IMR-90 (cell line): ENCODE measurements around the gene SIKE1. TPM values are rescaled to one million over a fixed set of nuclear protein-coding genes. Genes with fewer than 3 reads are reported as not detected.
"Not testable (repeated sequence)": the region's sequence is repeated elsewhere in the genome, so short reads cannot be mapped to it uniquely, and the experiment has no call there.

ENCODE experiments used
- ATAC-seq: fragments of 200-7000 bp; cut with Tn5 transposase; 2 replicates; pipeline ENCODE4 v1.9.1; 2020; ENCODE audit warnings: low read depth, mild to moderate bottlenecking, moderate library complexity
- BruUV-seq: library from RNA; stranded (reverse); fragments of 400-500 nt; replicated peaks from 2 replicates; lab custom pipeline; 2021; lab: Mats Ljungman, UMichigan
- CTCF ChIA-PET: fragments of 300-600 bp; formaldehyde crosslinking; extraction: SDS; loops from one replicate; lab custom pipeline; 2021; ENCODE audit warnings: antibody characterized with exemption; lab: Yijun Ruan, JAX
- POLR2A ChIA-PET: fragments of 300-600 bp; sonication (Branson Sonifier 250); formaldehyde crosslinking; loops from one replicate; lab custom pipeline; 2022; ENCODE audit warnings: antibody characterized with exemption; ENCODE audit not compliant: unreplicated experiment; lab: Charles Lee
- DNase-seq: peaks from one replicate; pipeline ENCODE4 v3.0.0; 2013
- H2AFZ ChIP-seq: replicated peaks from 2 replicates; pipeline ENCODE3; 2013; ENCODE audit warnings: low read length, mild to moderate bottlenecking; ENCODE audit not compliant: poor library complexity
- H2AK5ac ChIP-seq: 2 replicates; pipeline ENCODE4 v1.6.1; 2013; ENCODE audit warnings: low read depth, low read length, inconsistent platforms
- H2AK9ac ChIP-seq: replicated peaks from 2 replicates; pipeline ENCODE3; 2013; ENCODE audit warnings: mild to moderate bottlenecking, low read depth, low read length, moderate library complexity; ENCODE audit not compliant: poor library complexity
- H2BK120ac ChIP-seq: 2 replicates; pipeline ENCODE4 v1.6.1; 2013; ENCODE audit warnings: low read depth, low read length, inconsistent platforms
- H2BK15ac ChIP-seq: 3 replicates; pipeline ENCODE4 v1.6.1; 2013; ENCODE audit warnings: low read depth, low read length, inconsistent platforms
- H2BK20ac ChIP-seq: 2 replicates; pipeline ENCODE4 v1.6.1; 2013; ENCODE audit warnings: low read depth, mild to moderate bottlenecking, inconsistent platforms, low read length, moderate library complexity
- H2BK5ac ChIP-seq: 2 replicates; pipeline ENCODE4 v1.6.1; 2013; ENCODE audit warnings: mild to moderate bottlenecking, low read depth, low read length, inconsistent platforms; ENCODE audit not compliant: poor library complexity, severe bottlenecking
- H3K14ac ChIP-seq: replicated peaks from 2 replicates; pipeline ENCODE4 v1.6.1; 2013; ENCODE audit warnings: low read depth, low read length, inconsistent platforms
- H3K18ac ChIP-seq: 2 replicates; pipeline ENCODE4 v1.6.1; 2013; ENCODE audit warnings: low read depth, low read length, control low read depth
- H3K23ac ChIP-seq: 2 replicates; pipeline ENCODE4 v1.6.1; 2013; ENCODE audit warnings: low read depth, low read length, inconsistent platforms
- H3K27ac ChIP-seq: 2 replicates; pipeline ENCODE4 v1.5.1; 2013; ENCODE audit warnings: mild to moderate bottlenecking, control low read depth, low read length; ENCODE audit not compliant: insufficient read depth
- H3K27me3 ChIP-seq: 2 replicates; pipeline ENCODE4 v1.6.1; 2013; ENCODE audit warnings: low read length; ENCODE audit not compliant: control insufficient read depth, insufficient read depth
- H3K36me3 ChIP-seq: 2 replicates; pipeline ENCODE4 v1.6.1; 2013; ENCODE audit warnings: low read length, mixed read lengths; ENCODE audit not compliant: control insufficient read depth, insufficient read depth
- H3K4ac ChIP-seq: 2 replicates; pipeline ENCODE4 v1.6.1; 2013; ENCODE audit warnings: low read depth, low read length, inconsistent platforms
- H3K4me1 ChIP-seq: 2 replicates; pipeline ENCODE4 v1.6.1; 2013; ENCODE audit warnings: low read length, mixed read lengths; ENCODE audit not compliant: control insufficient read depth, insufficient read depth
- H3K4me2 ChIP-seq: 2 replicates; pipeline ENCODE4 v1.6.1; 2013; ENCODE audit warnings: low read depth, mild to moderate bottlenecking, control low read depth, low read length, moderate library complexity
- H3K4me3 ChIP-seq: 2 replicates; pipeline ENCODE4 v1.5.1; 2013; ENCODE audit warnings: low read depth, mild to moderate bottlenecking, control low read depth, low read length, moderate library complexity; ENCODE audit not compliant: insufficient read depth
- H3K56ac ChIP-seq: 2 replicates; pipeline ENCODE4 v1.6.1; 2013; ENCODE audit warnings: low read length, inconsistent platforms; ENCODE audit not compliant: insufficient read depth; ENCODE audit errors: extremely low read depth
- H3K79me1 ChIP-seq, 2 experiments: 2 replicates each; pipeline ENCODE4 v1.6.1; 2013; ENCODE audit warnings: low read length in 2 of 2, inconsistent platforms in 1 of 2, low read depth in 1 of 2
- H3K9ac ChIP-seq: 2 replicates; pipeline ENCODE4 v1.6.1; 2013; ENCODE audit warnings: low read depth, low read length, control low read depth
- H3K9me1 ChIP-seq: 2 replicates; pipeline ENCODE4 v1.6.1; 2013; ENCODE audit warnings: low read length, inconsistent platforms; ENCODE audit not compliant: insufficient read depth
- H3K9me3 ChIP-seq: 2 replicates; pipeline ENCODE4 v1.6.1; 2013; ENCODE audit warnings: low read length; ENCODE audit not compliant: control insufficient read depth, insufficient read depth
- H4K20me1 ChIP-seq: 2 replicates; pipeline ENCODE4 v1.6.1; 2013; ENCODE audit warnings: low read length, inconsistent platforms; ENCODE audit not compliant: insufficient read depth
- H4K5ac ChIP-seq: 2 replicates; pipeline ENCODE4 v1.6.1; 2013; ENCODE audit warnings: mild to moderate bottlenecking, low read depth, low read length, control low read depth
- H4K8ac ChIP-seq, 2 experiments: 2 replicates each; pipeline ENCODE4 v1.6.1; 2013; ENCODE audit warnings: low read depth in 2 of 2, low read length in 2 of 2, control low read depth in 1 of 2, inconsistent platforms in 1 of 2
- H4K91ac ChIP-seq: 2 replicates; pipeline ENCODE4 v1.6.1; 2013; ENCODE audit warnings: low read depth, low read length, inconsistent platforms; ENCODE audit not compliant: insufficient read depth
- WGBS, 2 experiments: methylation state at CpG; one replicate each; pipeline versions ENCODE4 v1.1.5 to v1.1.7; 2013; ENCODE audit warnings: missing lambda C conversion rate in 2 of 2; ENCODE audit not compliant: insufficient read length in 1 of 2; ENCODE audit errors: extremely low coverage in 2 of 2; 5-methylcytosine and 5-hydroxymethylcytosine counted together
- dilution Hi-C: fragments of 300-500 bp; cut with HindIII; formaldehyde crosslinking; loops from one replicate; pipeline ENCODE4 v1.14.3; 2018; ENCODE audit warnings: low sequenced_read_pairs; ENCODE audit not compliant: unreplicated experiment
- in situ Hi-C: fragments of 300-500 bp; cut with MboI; formaldehyde crosslinking; loops from 3 replicates; pipeline ENCODE4 v1.14.3; 2019; ENCODE audit warnings: low sequenced_read_pairs, inconsistent platforms, mixed read lengths
- intact Hi-C: fragments of 100-400 bp; cut with micrococcal nuclease; formaldehyde crosslinking; loops from 2 replicates; pipeline ENCODE4 v1.10.0; 2022
- polyA plus RNA-seq, 3 experiments: library from polyadenylated mRNA; depleted of rRNA; stranded (reverse); fragments of >200 nt; gene quantifications; 2 replicates each; pipeline ENCODE4 v1.2.3, GENCODE V29; 2012; ENCODE audit warnings: low replicate concordance in 1 of 3
- total RNA-seq: library from RNA; depleted of rRNA; stranded (reverse); fragments of >200 nt; gene quantifications from 2 replicates; pipeline ENCODE4 v1.2.3, GENCODE V29; 2012

SIKE1 gene
- total and polyA plus RNA-seq, 2 of the 4 experiments (the other 2 are of a cell fraction): 20.9 to 49.1 TPM

GRCh38 chr1:114776726-114777125 lies 3.8 kb downstream of the SIKE1 start:
- ATAC-seq, H4K20me1 ChIP-seq, H3K4me1 ChIP-seq, H2BK5ac ChIP-seq, H3K9me3 ChIP-seq, H3K9me1 ChIP-seq, BruUV-seq, H3K4me3 ChIP-seq, H3K27ac ChIP-seq, H2AFZ ChIP-seq, H4K91ac ChIP-seq, CTCF ChIA-PET, H2BK15ac ChIP-seq, H3K4me2 ChIP-seq, H2BK20ac ChIP-seq, H3K27me3 ChIP-seq, H3K4ac ChIP-seq, POLR2A ChIA-PET, H3K56ac ChIP-seq, DNase-seq, in situ Hi-C loops, H3K14ac ChIP-seq, H2BK120ac ChIP-seq, H4K5ac ChIP-seq, dilution Hi-C loops, H4K8ac ChIP-seq, H2AK9ac ChIP-seq, H3K18ac ChIP-seq, H2AK5ac ChIP-seq, H3K9ac ChIP-seq, H3K23ac ChIP-seq, intact Hi-C loops: not testable (repeated sequence)
- Histone ChIP-seq H3K36me3 (peaks cover 12% of the 10 kb centered on the region), H3K79me1 (peaks cover 8 to 19% of the 10 kb centered on the region in 2 experiments; a peak in 3 of 4 replicates)
- no CpG with 5 or more reads among the region's 4 CpGs for WGBS, 2 experiments
